HAP-1 (cell line): Measurements from ENCODE around the gene ZNF143.
"Not testable (repeated sequence)": the region's sequence is repeated elsewhere in the genome, so short reads cannot be mapped to it uniquely, and the experiment has no call there.

Experiments used
- DNase-seq, 2 experiments: peaks; one replicate each; pipeline ENCODE4 v3.0.0-alpha.2; 2016 to 2020; ENCODE audit warnings: low spot score in 2 of 2
- H3K27me3 ChIP-seq: fragments of 250-450 bp; sonication (Bioruptor Pico); 2 replicates; pipeline ENCODE4 v1.5.1; 2020; ENCODE audit warnings: low read depth, mild to moderate bottlenecking, moderate library complexity
- H3K36me3 ChIP-seq: fragments of 250-450 bp; sonication (Bioruptor Pico); replicated peaks from 2 replicates; pipeline ENCODE4 v1.5.1; 2020; ENCODE audit warnings: mild to moderate bottlenecking
- H3K4me1 ChIP-seq: fragments of 250-450 bp; sonication (Bioruptor Pico); 2 replicates; pipeline ENCODE4 v1.5.1; 2020; ENCODE audit warnings: mild to moderate bottlenecking
- H3K4me3 ChIP-seq: fragments of 250-450 bp; sonication (Bioruptor Pico); 2 replicates; pipeline ENCODE4 v1.5.1; 2020; ENCODE audit warnings: mild to moderate bottlenecking, moderate library complexity
- H3K9me3 ChIP-seq: fragments of 250-450 bp; sonication (Bioruptor Pico); 2 replicates; pipeline ENCODE4 v1.5.1; 2020; ENCODE audit warnings: mild to moderate bottlenecking, moderate library complexity
- in situ Hi-C: fragments of 300-500 bp; cut with MboI; formaldehyde crosslinking; loops from 3 replicates; pipeline ENCODE4 v1.14.3; 2020; ENCODE audit warnings: low sequenced_read_pairs, inconsistent platforms, mixed read lengths

ZNF143 gene

GRCh38 chr11:9460322-9461062, at the start of gene ZNF143:
TSS of gene ZNF143 (plus strand) at chr11:9461012. CDS start at chr11:9471309, 10,297 bp downstream.
- peak within 1 kb of the TSS; percentile 81 for H3K4me3 ChIP-seq
- H3K9me3 ChIP-seq = no peaks in the 10 kb centered on the region
- in situ Hi-C loops = no loop called here
- DNase-seq = peak; percentile 98 to 100
- H3K4me1 ChIP-seq = peaks cover 16% of the 10 kb centered on the region
- H3K36me3 ChIP-seq = peaks cover 7% of the 10 kb centered on the region; the same call in 1 of the 2 replicates
- no peaks in the 10 kb centered on the region for H3K27me3 ChIP-seq

GRCh38 chr11:9428706-9429105, 32.1 kb upstream of the ZNF143 start:
- in situ Hi-C loops = loop anchor here (25.0 kb wide), 1 partner anchor 159 kb away; no protein-coding TSS in a partner anchor
- Histone ChIP-seq H3K27me3 (no peaks in the 10 kb centered on the region), H3K36me3 (peaks cover 95% of the 10 kb centered on the region), H3K4me3 (no peak overlapping the region), H3K9me3 (no peaks in the 10 kb centered on the region), H3K4me1 (no peaks in the 10 kb centered on the region)
- DNase-seq = no peak

GRCh38 chr11:9438611-9439010, 22.2 kb upstream of the ZNF143 start:
- DNase-seq = no peak
- H3K9me3 ChIP-seq = no peaks in the 10 kb centered on the region
- in situ Hi-C loops = loop anchor here (25.0 kb wide), 1 partner anchor 149 kb away; no protein-coding TSS in a partner anchor
- no peak overlapping the region for H3K4me3 ChIP-seq
- no peaks in the 10 kb centered on the region for H3K27me3 ChIP-seq
- H3K36me3 ChIP-seq = peaks cover 93% of the 10 kb centered on the region
- no peaks in the 10 kb centered on the region for H3K4me1 ChIP-seq

- in situ Hi-C loops = loop anchor here (25.0 kb wide), 1 partner anchor 141 kb away; no protein-coding TSS in a partner anchor
- Histone ChIP-seq H3K4me3 (no peak overlapping the region), H3K4me1 (no peaks in the 10 kb centered on the region; the same call in 1 of the 2 replicates), H3K27me3 (no peaks in the 10 kb centered on the region), H3K36me3 (peaks cover 38% of the 10 kb centered on the region), H3K9me3 (0 out of 2 replicates have a peak, but pooled peaks cover under 1% of the 10 kb centered on the region)
- no peak for DNase-seq
Measured at GRCh38 chr11:9446230-9446629, 14.6 kb upstream of the ZNF143 start.

- in situ Hi-C loops = loop anchor here (25.0 kb wide), 1 partner anchor 139 kb away; no protein-coding TSS in a partner anchor
- Histone ChIP-seq H3K36me3 (peaks cover 18% of the 10 kb centered on the region), H3K4me3 (no peak overlapping the region), H3K4me1 (no peaks in the 10 kb centered on the region; the same call in 1 of the 2 replicates), H3K9me3 (peaks cover 3% of the 10 kb centered on the region; the same call in 1 of the 2 replicates), H3K27me3 (no peaks in the 10 kb centered on the region)
- no peak for DNase-seq
Measured at GRCh38 chr11:9448576-9449352, 12.0 kb upstream of the ZNF143 start.

- H3K36me3 ChIP-seq, in situ Hi-C loops, H3K4me1 ChIP-seq, H3K4me3 ChIP-seq, H3K9me3 ChIP-seq, H3K27me3 ChIP-seq: not testable (repeated sequence)
- peak in 1 of 2 experiments; percentile 42 for DNase-seq
Measured at GRCh38 chr11:9452023-9452422, 8.8 kb upstream of the ZNF143 start.

- H3K27me3 ChIP-seq = no peaks in the 10 kb centered on the region
- H3K4me3 ChIP-seq = no peak overlapping the region
- peaks cover 10% of the 10 kb centered on the region; the same call in 1 of the 2 replicates for H3K4me1 ChIP-seq
- H3K9me3 ChIP-seq = peaks cover 3% of the 10 kb centered on the region; the same call in 1 of the 2 replicates
- H3K36me3 ChIP-seq = peaks cover 7% of the 10 kb centered on the region; the same call in 1 of the 2 replicates
- DNase-seq = no peak
- in situ Hi-C loops = no loop called here
Measured at GRCh38 chr11:9455722-9456121, 5.1 kb upstream of the ZNF143 start.

- in situ Hi-C loops = no loop called here
- no peaks in the 10 kb centered on the region for H3K27me3 ChIP-seq
- no peaks in the 10 kb centered on the region for H3K9me3 ChIP-seq
- H3K4me3 ChIP-seq = peak overlapping the region; percentile 81
- H3K36me3 ChIP-seq = peaks cover 7% of the 10 kb centered on the region; the same call in 1 of the 2 replicates
- peak; percentile 35 to 39 for DNase-seq
- peaks cover 16% of the 10 kb centered on the region for H3K4me1 ChIP-seq
Measured at GRCh38 chr11:9459667-9460321, 1.0 kb upstream of the ZNF143 start.

GRCh38 chr11:9461063-9461759, 399 bp downstream of the ZNF143 start:
- Histone ChIP-seq H3K36me3 (peaks cover 7% of the 10 kb centered on the region; the same call in 1 of the 2 replicates), H3K4me3 (peak overlapping the region; percentile 61), H3K27me3 (no peaks in the 10 kb centered on the region), H3K9me3 (no peaks in the 10 kb centered on the region), H3K4me1 (peaks cover 16% of the 10 kb centered on the region)
- DNase-seq = peak; percentile 87 to 92
- in situ Hi-C loops = no loop called here

- peak overlapping the region; percentile 61 for H3K4me3 ChIP-seq
- peaks cover 7% of the 10 kb centered on the region; the same call in 1 of the 2 replicates for H3K36me3 ChIP-seq
- DNase-seq = no peak
- no peaks in the 10 kb centered on the region for H3K27me3 ChIP-seq
- H3K9me3 ChIP-seq = no peaks in the 10 kb centered on the region
- H3K4me1 ChIP-seq = peaks cover 16% of the 10 kb centered on the region
- in situ Hi-C loops = no loop called here
Measured at GRCh38 chr11:9461760-9462134, 935 bp downstream of the ZNF143 start.

GRCh38 chr11:9462172-9462799, 1.5 kb downstream of the ZNF143 start:
- Histone ChIP-seq H3K4me3 (peak overlapping the region; percentile 61), H3K36me3 (peaks cover 7% of the 10 kb centered on the region; the same call in 1 of the 2 replicates), H3K9me3 (no peaks in the 10 kb centered on the region), H3K27me3 (no peaks in the 10 kb centered on the region), H3K4me1 (peaks cover 16% of the 10 kb centered on the region)
- in situ Hi-C loops = no loop called here
- no peak for DNase-seq

GRCh38 chr11:9462806-9463537, 2.2 kb downstream of the ZNF143 start:
- Histone ChIP-seq H3K4me3 (no peak overlapping the region), H3K36me3 (peaks cover 7% of the 10 kb centered on the region; the same call in 1 of the 2 replicates), H3K27me3 (no peaks in the 10 kb centered on the region), H3K9me3 (no peaks in the 10 kb centered on the region), H3K4me1 (peaks cover 16% of the 10 kb centered on the region)
- DNase-seq = no peak
- in situ Hi-C loops = no loop called here
